ENCODE measurements around the gene GAREM1. TPM values are rescaled to one million over a fixed set of nuclear protein-coding genes. Genes with fewer than 3 reads are reported as not detected.
"Not testable (repeated sequence)": the region's sequence is repeated elsewhere in the genome, so short reads cannot be mapped to it uniquely, and the experiment has no call there.

The GAREM1 gene
- total RNA-seq, 1 donor from 2014 or later, result 5.1 TPM

DNA sequence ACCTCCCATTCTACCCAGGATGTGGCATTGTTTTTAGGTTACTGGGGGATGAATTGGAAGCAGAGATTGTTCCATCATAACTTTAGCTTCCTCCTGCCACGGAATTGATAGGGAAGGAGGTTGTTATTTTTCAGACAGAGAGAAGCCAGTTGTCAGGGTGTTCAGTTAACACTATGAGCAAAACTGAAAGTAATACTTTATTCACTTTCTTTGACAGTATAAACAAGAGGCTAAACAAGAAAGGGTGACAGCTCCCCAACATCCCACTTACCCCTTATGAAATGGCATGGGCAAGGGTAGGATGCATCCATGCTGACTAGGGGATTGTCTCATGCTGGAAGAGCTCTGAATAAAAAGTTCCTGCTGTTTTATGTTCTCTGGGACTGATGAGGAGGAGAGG, 36.4 kb upstream of the GAREM1 start:
- Histone ChIP-seq H3K4me3 (no peak overlapping the region), H3K79me2 (ENCODE audit: low read depth) (no peaks in the 10 kb centered on the region), H3K9me3 (ENCODE audit: low read depth) (no peaks in the 10 kb centered on the region), H3K4me2 (no peak overlapping the region), H3K27me3 (no peaks in the 10 kb centered on the region), H4K20me1 (ENCODE audit: low read depth) (no peaks in the 10 kb centered on the region), H3K27ac (no peak overlapping the region), H3K36me3 (no peaks in the 10 kb centered on the region), H3K4me1 (no peaks in the 10 kb centered on the region), H2AFZ (replicated peaks) (no peak overlapping the region), H3F3A (ENCODE audit: low read depth) (no peaks in the 10 kb centered on the region), H3K9ac (no peak overlapping the region)
- peak overlapping the region; percentile 23 for H3K27ac Mint-ChIP-seq
- peaks cover 5% of the 10 kb centered on the region for H3K9me3 Mint-ChIP-seq
- H3K36me3 Mint-ChIP-seq, result no peaks in the 10 kb centered on the region
- no peaks in the 10 kb centered on the region for H3K4me1 Mint-ChIP-seq
- H3K27me3 Mint-ChIP-seq (ENCODE audit: insufficient read depth, low read depth), result peaks cover 3% of the 10 kb centered on the region
- no peak overlapping the region for H3K4me3 Mint-ChIP-seq
- TF ChIP-seq, protein P1, sequence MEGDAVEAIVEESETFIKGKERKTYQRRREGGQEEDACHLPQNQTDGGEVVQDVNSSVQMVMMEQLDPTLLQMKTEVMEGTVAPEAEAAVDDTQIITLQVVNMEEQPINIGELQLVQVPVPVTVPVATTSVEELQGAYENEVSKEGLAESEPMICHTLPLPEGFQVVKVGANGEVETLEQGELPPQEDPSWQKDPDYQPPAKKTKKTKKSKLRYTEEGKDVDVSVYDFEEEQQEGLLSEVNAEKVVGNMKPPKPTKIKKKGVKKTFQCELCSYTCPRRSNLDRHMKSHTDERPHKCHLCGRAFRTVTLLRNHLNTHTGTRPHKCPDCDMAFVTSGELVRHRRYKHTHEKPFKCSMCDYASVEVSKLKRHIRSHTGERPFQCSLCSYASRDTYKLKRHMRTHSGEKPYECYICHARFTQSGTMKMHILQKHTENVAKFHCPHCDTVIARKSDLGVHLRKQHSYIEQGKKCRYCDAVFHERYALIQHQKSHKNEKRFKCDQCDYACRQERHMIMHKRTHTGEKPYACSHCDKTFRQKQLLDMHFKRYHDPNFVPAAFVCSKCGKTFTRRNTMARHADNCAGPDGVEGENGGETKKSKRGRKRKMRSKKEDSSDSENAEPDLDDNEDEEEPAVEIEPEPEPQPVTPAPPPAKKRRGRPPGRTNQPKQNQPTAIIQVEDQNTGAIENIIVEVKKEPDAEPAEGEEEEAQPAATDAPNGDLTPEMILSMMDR (IDR thresholded peaks at IDR 0.05), result no peak
- TF ChIP-seq EZH2 (IDR thresholded peaks at IDR 0.05), result no peak
- TF ChIP-seq EZH2phosphoT487 (IDR thresholded peaks at IDR 0.05), result no peak
- DNase-seq (ENCODE audit: low spot score), result no peak

DNA sequence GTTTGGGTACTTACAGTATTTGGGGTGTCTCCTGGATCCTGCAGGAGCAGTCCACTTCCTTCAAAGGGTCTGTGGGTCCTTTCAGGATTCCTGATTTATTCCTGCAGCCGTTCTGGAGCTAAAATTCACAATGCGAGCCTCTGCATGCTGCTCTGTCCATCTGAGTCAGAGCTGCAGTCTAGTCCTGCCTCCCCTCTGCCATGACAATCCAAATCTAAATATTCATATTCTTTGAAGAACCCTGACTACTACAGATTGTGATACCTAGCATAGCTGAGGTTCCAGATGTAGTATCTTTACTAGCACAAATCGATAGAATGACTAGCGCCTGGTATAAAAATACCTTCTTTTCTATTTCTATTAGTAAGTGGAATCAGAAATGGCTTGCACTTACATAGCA, 31.3 kb upstream of the GAREM1 start:
- Mint-ChIP-seq H3K36me3 (no peaks in the 10 kb centered on the region), H3K4me3 (no peak overlapping the region), H3K27ac (no peak overlapping the region), H3K4me1 (no peaks in the 10 kb centered on the region), H3K27me3 (ENCODE audit: insufficient read depth, low read depth) (peaks cover 6% of the 10 kb centered on the region), H3K9me3 (peaks cover 14% of the 10 kb centered on the region)
- no peak for DNase-seq (ENCODE audit: low spot score)
- Histone ChIP-seq H3K27me3 (no peaks in the 10 kb centered on the region), H3F3A (ENCODE audit: low read depth) (no peaks in the 10 kb centered on the region), H3K36me3 (no peaks in the 10 kb centered on the region), H4K20me1 (ENCODE audit: low read depth) (no peaks in the 10 kb centered on the region), H3K27ac (no peak overlapping the region), H3K4me3 (no peak overlapping the region), H3K9ac (no peak overlapping the region), H3K4me1 (no peaks in the 10 kb centered on the region), H3K79me2 (ENCODE audit: low read depth) (no peaks in the 10 kb centered on the region), H3K9me3 (ENCODE audit: low read depth) (no peaks in the 10 kb centered on the region), H3K4me2 (no peak overlapping the region), H2AFZ (replicated peaks) (no peak overlapping the region)
- no peak for TF ChIP-seq EZH2phosphoT487 (IDR thresholded peaks at IDR 0.05)
- no peak for TF ChIP-seq EZH2 (IDR thresholded peaks at IDR 0.05)
- TF ChIP-seq, protein P1 (IDR thresholded peaks at IDR 0.05), result no peak

DNA sequence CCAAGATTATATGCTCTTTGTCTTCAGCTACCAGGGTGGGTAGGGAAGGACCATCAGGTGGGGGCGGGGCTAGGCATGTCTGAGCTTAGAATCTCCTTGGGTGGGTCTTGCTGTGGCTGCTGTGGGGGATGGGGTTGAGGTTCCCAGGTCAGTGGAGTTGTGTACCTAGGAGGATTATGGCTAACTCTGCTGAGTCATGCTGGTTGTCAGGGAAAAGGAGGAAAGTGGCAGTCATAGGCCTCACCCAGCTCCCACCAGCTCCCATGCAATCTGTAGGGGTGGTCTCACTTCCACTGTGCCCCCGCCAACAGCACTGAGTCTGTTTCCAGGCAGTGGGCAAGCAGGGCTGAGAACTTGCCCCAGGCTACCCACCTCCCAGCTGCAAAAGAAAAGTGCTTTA, 30.6 kb upstream of the GAREM1 start:
- not testable (repeated sequence) for H3K27ac ChIP-seq; H4K20me1 ChIP-seq (ENCODE audit: low read depth); H3K27me3 Mint-ChIP-seq (ENCODE audit: insufficient read depth, low read depth); H3K36me3 ChIP-seq; H2AFZ ChIP-seq (replicated peaks); H3K27me3 ChIP-seq; H3K9ac ChIP-seq; H3K79me2 ChIP-seq (ENCODE audit: low read depth); H3K4me3 Mint-ChIP-seq; H3K9me3 ChIP-seq (ENCODE audit: low read depth); H3K36me3 Mint-ChIP-seq; H3F3A ChIP-seq (ENCODE audit: low read depth); H3K4me1 Mint-ChIP-seq; H3K4me1 ChIP-seq; DNase-seq (ENCODE audit: low spot score); H3K4me3 ChIP-seq; H3K4me2 ChIP-seq
- Mint-ChIP-seq H3K9me3 (peaks cover 14% of the 10 kb centered on the region), H3K27ac (peak overlapping the region; percentile 77)

DNA sequence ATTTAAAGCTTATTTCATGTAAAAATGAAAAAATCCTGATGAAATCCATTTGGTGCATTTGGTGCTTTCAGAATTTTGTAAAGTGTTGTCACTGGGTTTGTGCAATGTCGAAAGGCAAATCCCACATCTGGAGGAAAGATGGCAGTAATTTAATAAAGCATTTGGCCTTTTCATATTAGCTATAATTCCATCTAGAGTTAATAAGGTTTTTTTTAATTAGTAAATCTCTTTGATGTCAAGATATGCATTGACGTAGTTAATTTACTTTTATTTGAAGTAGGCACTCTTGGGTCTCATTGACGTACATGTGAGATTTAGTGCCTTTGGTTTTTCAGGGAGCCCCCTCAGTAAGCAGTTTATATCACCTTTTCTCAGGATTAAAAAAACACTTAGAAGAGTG, 12.3 kb upstream of the GAREM1 start:
- Histone ChIP-seq H4K20me1 (ENCODE audit: low read depth) (no peaks in the 10 kb centered on the region), H3K36me3 (no peaks in the 10 kb centered on the region), H3K4me2 (no peak overlapping the region), H3F3A (ENCODE audit: low read depth) (no peaks in the 10 kb centered on the region), H3K9me3 (ENCODE audit: low read depth) (no peaks in the 10 kb centered on the region), H3K4me3 (no peak overlapping the region), H3K4me1 (peaks cover 11% of the 10 kb centered on the region), H2AFZ (replicated peaks) (no peak overlapping the region), H3K9ac (no peak overlapping the region), H3K27me3 (no peaks in the 10 kb centered on the region), H3K79me2 (ENCODE audit: low read depth) (no peaks in the 10 kb centered on the region), H3K27ac (no peak overlapping the region)
- no peaks in the 10 kb centered on the region for H3K27me3 Mint-ChIP-seq (ENCODE audit: insufficient read depth, low read depth)
- H3K27ac Mint-ChIP-seq, result no peak overlapping the region
- H3K36me3 Mint-ChIP-seq, result no peaks in the 10 kb centered on the region
- no peak overlapping the region for H3K4me3 Mint-ChIP-seq
- H3K4me1 Mint-ChIP-seq, result peaks cover 17% of the 10 kb centered on the region
- peaks cover 3% of the 10 kb centered on the region for H3K9me3 Mint-ChIP-seq
- TF ChIP-seq, protein P1 (IDR thresholded peaks at IDR 0.05), result no peak
- no peak for TF ChIP-seq EZH2 (IDR thresholded peaks at IDR 0.05)
- no peak for TF ChIP-seq EZH2phosphoT487 (IDR thresholded peaks at IDR 0.05)
- no peak for DNase-seq (ENCODE audit: low spot score)

All from neural progenitor cell (in vitro differentiated cells).